NCI-H128 (cell line): Measurements from ENCODE around the gene NUDT16.
"Not testable (repeated sequence)": the region's sequence is repeated elsewhere in the genome, so short reads cannot be mapped to it uniquely, and the experiment has no call there.

Experiments
- DNase-seq: peaks from one replicate; lab custom pipeline; 2025; ENCODE audit not compliant: unreplicated experiment; lab: John Stamatoyannopoulos, UW

The NUDT16 gene

GRCh38 chr3:131381445-131382291 lies at the start of gene NUDT16:
TSS of gene NUDT16 (plus strand) at chr3:131381774. CDS start at chr3:131381805, 31 bp downstream.
- peak; percentile 32 for DNase-seq

DNA sequence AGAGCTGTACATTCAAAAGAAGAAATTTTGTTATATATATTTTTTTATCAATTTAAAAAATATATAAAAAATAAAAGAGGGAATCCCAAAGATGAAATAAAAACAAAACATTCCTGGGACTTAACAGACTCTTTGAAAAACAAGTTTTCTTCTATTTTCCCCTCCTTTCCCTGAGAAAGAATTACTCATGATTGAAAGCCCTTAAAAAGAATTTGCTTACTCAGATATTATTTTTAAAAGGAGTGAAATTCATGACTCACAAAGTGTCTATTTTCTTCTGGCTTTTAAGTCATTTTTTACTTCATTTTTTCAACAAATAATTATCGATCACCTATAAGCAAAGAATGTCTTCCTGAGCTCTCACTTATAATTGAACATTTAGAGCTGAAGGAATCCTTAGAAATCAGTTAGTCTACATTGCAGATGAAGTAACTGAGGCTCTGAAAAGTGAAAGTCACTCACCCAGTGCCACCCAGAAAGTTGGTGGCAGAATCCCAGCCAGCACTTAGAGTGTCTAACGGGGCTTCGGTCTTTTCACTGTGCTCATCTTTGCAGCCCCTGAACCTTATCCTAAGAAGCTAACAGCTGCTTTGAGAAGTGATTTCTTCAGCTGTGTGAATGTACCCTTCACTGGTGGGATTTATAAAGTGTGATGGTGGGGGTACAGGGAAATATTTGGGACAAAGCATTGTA lies 42.5 kb upstream of the NUDT16 start:
- DNase-seq, result no peak

DNA sequence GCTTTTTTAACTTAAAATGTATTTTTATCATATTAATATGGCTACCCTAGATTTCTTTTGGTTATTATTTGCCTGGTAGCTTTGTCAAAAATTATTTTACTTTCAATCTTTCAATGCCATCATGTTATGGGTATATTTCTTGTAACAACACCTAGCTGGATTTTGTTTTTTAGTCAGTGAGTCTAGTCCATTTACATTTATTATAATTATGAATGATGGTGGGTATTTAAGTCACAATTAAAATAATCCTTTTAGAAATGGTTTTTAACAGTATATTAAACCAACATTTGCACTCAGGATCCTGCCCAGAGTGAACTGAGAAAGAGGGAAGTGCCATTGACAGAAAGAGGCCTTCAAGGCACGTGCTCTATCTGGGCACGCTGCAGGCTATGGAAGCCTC lies 39.8 kb upstream of the NUDT16 start:
- DNase-seq, result no peak

DNA sequence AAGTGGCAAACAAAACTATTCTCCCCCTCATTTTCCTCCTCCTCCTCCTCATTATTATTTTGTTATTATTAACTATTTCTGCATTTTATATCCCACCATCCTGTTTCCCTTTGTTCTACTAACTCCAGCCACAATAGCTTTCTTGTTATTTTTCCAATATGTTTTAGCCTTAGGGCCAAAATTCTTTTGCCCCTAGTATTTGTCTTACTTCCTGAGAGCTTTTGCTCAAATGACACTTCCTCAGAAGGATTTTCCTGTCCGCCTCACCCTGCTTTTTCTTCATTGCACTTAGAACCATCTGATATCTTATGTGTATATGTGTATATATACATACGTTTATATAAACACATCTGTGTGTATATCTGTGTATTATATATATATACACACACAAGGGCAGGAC lies 32.7 kb upstream of the NUDT16 start:
- DNase-seq, result no peak

DNA sequence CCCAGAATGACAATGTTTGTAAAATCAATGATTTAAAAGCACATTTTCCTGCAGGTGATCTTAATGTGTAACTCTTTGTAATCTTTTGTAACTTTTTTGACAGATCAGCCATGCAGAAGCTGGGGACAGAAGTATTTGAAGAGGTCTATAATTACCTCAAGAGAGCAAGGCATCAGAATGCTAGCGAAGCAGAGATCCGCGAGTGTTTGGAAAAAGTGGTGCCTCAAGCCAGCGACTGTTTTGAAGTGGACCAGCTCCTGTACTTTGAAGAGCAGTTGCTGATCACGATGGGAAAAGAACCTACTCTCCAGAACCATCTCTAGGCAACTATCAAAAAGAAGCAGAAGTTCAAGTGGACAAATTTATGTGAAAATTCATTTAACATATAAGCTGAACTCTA lies 32.1 kb upstream of the NUDT16 start:
- DNase-seq, result no peak

DNA sequence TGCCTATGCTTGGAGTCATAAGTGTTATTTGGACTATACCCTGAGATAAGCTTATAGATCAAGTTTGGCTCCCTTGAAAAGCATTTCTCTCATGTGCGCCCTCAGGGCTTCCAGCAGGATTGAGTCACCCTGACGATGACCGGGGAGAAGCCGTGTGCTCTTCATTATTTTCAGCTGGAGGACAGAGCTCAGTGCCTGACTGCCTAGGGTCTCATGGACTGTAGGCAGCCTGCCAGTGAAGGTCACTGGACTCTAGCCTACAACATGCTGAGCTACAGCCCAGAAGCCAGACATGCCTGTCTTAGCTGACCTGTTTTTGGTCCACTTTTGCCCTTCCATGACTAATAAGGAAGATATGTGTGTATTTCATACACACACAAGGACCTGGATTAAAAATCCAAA lies 31.6 kb upstream of the NUDT16 start:
- no peak for DNase-seq

- no peak for DNase-seq
Observed at GRCh38 chr3:131350506-131350905, 31.1 kb upstream of the NUDT16 start.

DNA sequence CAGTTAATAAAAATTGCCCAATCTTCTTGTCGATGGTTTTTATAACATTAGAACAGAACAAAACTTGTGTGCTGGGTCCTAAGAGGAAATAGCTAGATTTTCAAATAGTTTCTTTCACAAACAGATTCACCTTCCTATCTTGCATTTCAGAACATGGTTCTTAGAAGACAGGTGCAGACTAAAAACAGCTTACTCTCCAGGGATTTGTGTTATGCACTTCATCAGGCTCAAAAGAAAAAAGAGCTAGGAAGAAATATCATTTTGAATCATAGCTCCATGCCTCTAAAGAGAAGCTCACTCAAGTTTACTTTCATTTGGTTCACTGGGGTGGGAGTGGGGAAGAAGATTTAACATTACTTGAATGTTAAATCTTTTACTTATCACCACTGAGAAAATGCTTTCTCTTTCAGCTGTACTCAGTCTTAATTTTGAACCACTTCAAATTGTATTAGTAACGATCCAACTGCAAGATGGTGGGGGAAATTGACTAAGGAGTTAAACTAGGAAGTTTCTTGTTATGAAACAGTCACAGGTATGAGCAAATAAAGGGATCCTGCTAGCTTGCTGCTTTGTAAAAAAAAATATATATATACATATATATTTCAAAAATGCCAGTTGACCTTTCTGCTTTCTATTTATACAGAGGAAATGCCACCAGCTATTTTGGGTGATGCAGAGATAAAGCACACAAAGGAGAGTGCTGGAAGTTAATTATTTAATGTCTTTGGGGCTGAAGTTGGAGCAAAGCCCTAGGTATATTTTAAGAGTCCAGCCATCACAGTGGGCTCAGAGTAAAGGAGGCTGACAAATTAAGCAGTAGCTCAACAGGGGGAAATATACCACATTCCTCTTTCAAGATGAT lies 28.3 kb upstream of the NUDT16 start:
- DNase-seq, result no peak

DNA sequence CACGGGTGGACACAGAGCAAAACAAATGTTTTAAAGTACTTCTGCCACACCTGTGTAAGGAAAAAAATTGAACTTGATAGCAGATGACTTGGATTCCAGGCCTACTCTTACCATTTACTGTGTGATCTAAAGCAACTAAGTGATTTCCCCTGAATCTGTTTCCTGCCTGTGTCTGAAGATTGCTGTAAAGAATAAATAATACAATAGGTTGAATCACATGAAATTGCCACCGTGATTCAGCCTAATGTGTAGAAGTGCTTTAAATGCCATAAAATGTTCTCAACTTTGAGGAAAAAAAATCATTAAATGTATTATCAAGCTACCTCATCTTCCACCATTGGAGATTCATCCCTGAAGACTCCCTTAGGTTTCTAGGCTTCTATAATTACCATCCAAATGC lies 27.6 kb upstream of the NUDT16 start:
- DNase-seq, result no peak

DNA sequence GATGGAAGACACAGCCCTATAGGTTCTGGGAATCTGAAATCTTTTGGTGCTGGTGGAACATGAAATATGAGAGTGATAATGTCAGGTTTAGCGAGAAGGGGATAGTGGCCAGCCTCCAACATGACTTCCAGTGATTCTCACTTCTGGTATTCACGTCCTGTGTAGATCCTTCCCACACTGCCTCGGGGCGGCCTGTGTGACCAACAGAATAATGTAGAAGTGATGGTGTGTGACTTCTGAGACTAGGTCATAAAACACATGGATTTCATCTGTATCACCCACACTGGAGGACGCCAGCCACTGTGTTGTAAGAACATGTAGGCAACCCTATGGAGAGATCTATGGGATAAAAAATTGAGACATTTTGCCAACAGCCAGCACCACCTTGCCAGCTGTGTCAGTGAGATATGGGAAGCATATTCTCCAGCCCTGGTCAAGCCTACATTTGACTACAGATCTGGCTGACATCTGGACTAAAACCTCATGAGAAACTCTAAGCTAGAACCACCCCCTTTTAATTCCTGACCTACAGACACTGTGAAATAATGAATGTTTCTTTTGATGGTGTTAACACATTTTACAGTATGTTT lies 25.5 kb upstream of the NUDT16 start:
- no peak for DNase-seq

DNA sequence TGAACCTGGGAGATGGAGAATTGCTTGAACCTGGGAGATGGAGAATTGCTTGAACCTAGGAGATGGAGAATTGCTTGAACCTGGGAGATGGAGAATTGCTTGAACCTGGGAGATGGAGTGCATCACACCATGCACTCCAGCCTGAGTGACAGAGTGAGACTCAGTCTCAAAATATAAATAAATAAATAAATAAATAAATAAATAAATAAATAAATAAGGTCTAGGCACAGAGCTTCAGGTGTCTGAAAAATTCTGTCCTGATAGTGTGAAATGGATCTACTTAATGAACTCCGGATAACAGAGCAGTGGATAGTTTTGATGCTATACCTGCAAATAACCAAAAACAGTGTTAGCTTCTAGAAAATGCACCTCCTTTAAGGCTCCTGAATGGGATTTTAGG lies 24.3 kb upstream of the NUDT16 start:
- no peak for DNase-seq

DNA sequence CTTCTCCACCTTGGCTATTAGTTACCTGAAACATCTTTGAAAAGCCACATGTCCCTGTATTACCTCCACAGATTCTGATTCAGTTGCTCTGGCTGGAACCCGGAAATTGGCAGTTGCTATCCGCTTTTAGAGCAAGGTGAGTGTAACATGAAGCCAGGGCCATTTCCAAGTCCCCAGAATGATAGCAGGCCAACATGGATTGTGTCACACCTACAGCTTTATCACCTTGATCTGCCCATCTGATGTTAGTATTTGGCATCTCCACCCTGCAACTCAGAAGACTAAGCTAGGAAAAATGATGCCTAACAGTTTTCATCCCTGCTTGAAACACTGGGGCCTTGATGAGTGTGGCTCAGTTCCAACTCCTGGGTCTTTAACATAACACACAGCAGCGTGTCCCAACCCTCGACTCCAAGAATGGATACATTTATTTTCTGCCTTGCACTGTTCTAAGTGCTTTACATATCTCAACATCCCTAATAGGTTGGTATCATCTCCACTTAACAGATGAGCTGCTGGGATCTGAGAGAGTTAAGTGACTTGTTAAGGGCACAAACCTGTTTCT lies 21.3 kb upstream of the NUDT16 start:
- no peak for DNase-seq

DNA sequence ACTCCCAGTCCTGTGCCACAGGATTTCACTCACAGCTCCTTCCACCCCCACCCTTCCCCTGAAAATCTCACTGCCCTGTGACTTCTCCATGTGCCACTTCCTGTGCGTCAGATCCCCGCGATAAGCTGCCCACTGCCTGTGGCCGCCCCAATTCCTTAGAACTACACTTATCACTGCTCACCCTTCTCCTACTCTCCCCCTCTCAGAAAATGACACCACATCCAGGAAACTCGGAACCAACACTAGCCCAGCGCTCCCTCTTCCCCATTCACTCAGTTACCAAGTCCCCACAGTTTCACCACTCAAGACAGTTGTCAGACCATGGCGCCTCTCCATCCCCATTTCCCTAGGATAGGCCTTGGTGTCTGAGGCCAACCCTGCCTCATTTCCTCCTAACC lies 20.5 kb upstream of the NUDT16 start:
- DNase-seq, result not testable (repeated sequence)

DNA sequence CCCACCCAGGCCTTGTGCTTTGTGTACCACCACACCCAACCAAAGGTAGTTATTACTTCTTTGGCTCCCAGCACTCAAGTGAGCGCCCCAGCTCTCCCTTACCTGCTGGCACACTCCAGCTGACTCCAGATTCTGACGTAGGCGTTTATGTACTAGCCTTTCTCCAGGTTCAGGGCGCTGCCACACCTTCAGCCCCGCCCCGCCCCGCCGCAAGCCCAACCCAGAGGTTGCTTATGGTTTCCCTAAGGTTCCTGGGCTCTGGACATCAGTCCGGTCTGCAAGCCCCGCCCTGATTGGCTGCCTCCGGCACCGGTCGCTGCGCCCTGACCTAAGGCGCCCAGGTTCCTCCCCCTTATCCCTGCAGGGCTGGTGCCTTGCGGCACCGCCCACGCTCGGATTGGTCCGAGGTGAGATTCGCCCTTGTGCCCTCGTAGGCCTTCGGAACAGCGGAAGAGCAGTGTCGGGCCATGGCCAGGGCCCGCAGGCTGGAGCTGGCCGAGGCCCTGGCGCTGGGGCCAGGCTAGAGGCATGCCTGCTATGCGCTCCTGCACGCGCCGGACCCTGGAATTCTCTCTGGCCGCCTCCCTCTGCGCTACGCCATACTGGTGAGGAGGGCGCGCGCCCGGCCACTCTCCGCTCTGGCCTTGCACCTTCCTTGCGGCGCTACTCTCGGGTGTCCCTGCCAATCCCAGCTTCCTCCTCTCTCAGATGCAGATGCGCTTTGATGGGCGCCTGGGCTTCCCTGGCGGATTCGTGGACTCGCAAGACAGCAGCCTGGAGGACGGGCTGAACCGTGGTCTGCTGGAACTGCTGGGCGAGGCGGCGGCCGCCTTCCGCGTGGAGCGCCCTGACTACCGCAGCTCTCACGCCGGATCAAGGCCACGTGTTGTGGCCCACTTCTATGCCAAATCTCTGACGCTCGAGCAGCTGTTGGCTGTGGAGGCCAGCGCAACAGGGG lies 19.8 kb upstream of the NUDT16 start:
- DNase-seq, result no peak

- DNase-seq, result no peak
Observed at GRCh38 chr3:131363275-131363674, 18.3 kb upstream of the NUDT16 start.

DNA sequence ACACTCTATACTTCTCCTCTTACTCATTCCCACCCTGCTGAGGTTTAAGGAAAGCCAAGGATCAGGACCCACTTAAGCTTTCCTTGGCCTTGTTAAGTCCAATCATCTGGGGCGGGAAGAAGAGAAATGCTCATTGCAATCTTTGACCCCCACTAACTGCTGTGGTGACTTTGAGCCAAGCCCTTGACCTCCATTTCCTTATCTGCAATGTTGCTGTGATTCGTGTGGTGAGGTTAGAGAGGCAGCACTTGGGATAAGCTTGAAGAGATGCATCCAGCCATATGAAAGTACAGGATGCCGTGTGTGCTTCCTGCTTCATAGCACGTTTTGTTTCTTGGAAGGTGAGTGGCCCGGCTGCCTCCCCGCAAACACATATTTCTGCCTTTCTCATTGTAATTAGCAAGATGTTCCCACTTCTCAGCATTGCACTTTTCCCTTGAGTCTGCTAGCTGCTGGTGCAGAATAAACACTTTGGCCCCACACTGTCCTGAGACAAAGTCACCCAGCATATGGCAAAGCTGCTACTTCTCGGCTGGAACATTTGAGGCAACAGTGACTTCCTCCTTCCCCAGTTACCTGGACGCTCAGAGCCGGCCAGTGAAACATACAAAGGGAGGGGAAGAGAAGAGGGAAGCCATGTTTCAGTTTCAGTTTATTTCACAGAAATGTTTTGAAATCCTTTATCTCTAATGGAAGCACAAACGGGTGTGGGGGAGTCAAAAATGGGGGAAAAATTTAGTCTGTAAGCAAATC lies 10.5 kb upstream of the NUDT16 start:
- DNase-seq, result no peak

DNA sequence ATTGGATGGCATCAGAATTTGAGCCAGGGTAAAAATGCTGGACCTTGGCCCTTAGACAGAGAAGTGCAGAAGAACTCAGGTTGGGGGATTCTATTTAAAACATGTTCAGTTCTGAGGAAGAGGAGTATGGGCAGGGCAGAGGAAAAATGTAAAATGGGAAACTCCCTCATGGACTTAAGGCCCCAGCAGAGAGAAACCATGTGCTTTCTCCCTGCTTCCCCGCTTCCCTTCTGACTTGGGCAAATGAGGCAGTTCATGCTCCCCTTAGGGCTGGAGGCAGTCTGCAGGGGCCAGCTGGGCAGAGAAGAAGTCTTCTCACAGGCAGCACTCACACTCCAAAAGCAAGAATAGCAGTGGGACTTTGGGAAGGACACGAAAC lies 9.9 kb upstream of the NUDT16 start:
- DNase-seq, result no peak

- DNase-seq, result no peak
Observed at GRCh38 chr3:131374741-131375140, 6.8 kb upstream of the NUDT16 start.

DNA sequence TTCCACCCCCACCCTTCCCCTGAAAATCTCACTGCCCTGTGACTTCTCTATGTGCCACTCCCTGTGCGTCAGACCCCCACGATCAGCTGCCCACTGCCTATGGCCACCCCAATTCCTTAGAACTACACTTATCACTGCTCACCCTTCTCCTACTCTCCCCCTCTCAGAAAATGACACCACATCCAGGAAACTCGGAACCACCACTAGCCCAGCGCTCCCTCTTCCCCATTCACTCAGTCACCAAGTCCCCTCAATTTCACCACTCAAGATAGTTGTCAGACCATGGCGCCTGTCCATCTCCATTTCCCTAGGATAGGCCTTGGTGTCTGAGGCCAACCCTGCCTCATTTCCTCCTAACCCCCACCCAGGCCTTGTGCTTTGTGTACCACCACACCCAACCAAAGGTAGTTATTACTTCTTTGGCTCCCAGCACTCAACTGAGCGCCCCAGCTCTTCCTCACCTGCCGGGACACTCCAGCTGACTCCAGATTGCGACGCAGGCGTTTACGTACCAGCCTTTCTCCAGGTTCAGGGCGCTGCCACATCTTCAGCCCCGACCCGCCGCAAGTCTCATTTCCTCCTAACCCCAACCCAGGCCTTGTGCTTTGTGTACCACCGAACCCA lies 641 bp upstream of the NUDT16 start:
- DNase-seq, result not testable (repeated sequence)
